Measurements from ENCODE around the gene HHAT.
"Not testable (repeated sequence)": the region's sequence is repeated elsewhere in the genome, so short reads cannot be mapped to it uniquely, and the experiment has no call there.

Gene HHAT

GRCh38 chr1:210397252-210397651 is 68.5 kb downstream of the HHAT start:
- DNase-seq (ENCODE audit: low spot score): no peak

- no peak for DNase-seq (ENCODE audit: low spot score)
These were observed 69.0 kb downstream of the HHAT start for GRCh38 chr1:210397681-210398080.

DNA sequence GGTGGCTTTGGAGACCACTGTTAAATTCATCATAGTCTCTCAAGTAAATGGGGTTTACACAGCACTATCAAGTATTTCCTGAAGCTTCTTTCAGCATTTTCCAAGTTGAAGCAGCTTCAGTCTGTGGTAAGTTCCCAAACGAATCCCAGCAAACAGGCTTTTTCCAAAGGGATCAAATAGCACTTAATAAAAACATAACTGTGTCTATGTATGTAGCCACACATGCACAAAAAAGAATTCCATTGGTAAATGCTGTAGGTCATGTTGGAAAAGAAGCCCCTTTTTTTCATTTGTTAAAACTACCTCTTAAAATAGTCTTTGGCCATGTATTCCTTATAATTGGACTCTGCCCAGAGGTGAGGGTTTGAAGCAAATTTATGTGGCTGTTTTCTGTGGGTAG is 69.8 kb downstream of the HHAT start:
- DNase-seq (ENCODE audit: low spot score): no peak

DNA sequence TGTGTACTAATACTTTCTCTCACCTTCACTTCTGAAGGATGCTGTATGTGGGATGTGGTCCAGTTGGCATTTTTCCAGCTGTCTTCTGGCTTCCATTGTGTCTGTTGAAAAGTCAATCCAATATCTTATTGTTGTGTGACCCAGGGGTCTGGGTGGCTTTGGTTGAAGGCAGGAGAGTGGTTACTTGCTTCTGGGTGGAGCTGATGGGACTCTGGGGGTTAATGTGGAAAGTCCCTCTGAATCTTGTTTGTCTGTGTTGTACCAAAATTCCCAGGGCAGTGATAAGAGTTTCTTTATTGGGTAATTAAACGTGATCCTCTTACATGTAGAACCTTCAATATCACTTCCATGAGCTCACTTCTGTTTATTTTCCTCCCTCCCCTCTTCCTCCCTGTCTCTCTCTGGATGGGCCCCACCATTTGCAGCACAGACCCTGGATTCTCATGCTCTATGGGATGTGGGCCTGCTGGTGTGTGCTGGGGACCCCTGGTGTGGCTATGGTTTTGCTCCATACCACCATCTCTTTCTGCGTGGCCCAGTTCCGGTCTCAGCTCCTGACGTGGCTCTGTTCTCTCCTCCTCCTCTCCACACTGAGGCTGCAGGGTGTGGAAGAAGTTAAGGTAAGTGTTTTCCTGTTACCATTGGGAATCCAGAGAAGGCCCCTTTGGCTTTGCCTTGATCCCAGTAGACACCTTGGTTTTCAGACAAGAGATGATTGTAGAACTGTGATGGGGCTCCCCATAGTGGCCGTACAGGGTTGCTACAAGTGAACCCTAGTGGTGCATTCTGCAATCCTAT is 71.5 kb downstream of the HHAT start:
- DNase-seq (ENCODE audit: low spot score): peak; percentile 58

DNA sequence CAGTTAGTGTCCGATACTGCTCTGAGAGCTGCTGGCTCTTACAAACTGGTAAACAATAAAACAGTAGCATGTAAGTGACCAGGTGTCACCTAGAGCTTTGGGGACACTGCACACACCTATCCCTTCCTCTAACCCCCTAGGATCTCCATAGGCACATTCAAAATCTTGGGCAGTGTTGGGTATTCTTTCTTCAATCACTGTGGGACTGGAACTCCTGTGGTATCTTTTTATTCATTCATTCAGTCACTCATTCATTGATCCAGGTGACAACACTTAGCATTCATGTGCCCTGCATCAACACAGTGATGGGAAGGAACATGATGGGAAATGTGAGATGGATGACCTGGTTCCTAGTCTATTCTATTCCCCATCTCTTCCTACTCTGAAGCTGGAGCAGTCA is 73.9 kb downstream of the HHAT start:
- no peak for DNase-seq (ENCODE audit: low spot score)

DNA sequence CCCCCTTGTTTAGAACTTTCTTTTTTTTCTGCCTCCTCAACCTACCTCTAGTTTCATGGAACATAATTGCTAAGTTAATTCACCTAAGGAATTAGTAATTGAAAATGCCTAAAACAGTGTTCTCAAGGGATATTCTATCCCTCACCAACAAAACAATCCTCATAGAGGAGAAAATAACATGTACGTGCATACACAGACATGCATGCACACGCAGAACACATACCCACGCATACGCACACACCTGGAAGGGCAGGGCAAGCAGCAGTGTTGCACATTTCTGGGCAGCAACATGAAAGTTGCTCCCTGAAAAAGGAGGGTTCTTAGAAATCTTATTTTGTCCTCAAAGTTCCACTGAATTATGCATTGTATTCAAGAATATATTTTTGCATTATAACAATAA is 76.6 kb downstream of the HHAT start:
- DNase-seq (ENCODE audit: low spot score): no peak

- not testable (repeated sequence) for DNase-seq (ENCODE audit: low spot score)
These were observed 77.6 kb downstream of the HHAT start for GRCh38 chr1:210406341-210406740.

DNA sequence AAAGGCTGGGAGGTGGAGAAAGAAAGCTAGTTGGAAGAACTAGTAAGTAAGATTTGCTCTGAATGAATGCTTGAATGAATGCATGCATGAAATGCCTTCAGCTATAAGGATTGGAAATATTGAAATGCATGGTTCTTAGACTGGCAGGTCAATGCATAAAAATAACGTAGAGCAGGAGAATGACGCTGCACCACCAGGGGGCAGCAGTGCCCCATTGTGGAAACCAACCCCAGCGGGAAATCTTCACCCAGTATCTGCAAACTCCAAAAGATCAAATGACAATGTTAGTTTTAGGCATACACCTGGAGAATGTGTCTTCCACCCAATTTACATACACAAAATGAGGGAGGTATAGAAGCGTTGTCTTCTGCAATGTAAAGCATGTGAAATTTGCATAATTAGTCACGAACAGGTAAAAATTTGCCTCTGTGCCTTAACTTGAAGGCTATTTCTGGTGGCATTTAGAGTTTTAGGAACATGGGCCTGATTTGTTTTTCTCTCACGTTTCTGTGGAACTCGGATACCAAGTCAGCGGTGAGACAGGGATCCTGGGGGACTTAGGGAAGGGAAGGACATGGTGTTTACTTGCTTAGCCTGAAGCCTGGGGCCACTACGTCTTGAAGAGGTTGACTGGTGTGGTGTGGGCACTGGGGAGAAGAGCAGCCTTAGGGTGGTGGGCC is 78.6 kb downstream of the HHAT start:
- peak; percentile 64 for DNase-seq (ENCODE audit: low spot score)

GRCh38 chr1:210407887-210408252 is 79.2 kb downstream of the HHAT start:
- DNase-seq (ENCODE audit: low spot score): no peak

GRCh38 chr1:210412240-210412639 is 83.5 kb downstream of the HHAT start:
- DNase-seq (ENCODE audit: low spot score): no peak

- DNase-seq (ENCODE audit: low spot score): no peak
These were observed 85.2 kb downstream of the HHAT start for GRCh38 chr1:210413951-210414350.

- DNase-seq (ENCODE audit: low spot score): no peak
These were observed 87.2 kb downstream of the HHAT start for GRCh38 chr1:210415846-210416448.

GRCh38 chr1:210416681-210417080 is 88.0 kb downstream of the HHAT start:
- no peak for DNase-seq (ENCODE audit: low spot score)

DNA sequence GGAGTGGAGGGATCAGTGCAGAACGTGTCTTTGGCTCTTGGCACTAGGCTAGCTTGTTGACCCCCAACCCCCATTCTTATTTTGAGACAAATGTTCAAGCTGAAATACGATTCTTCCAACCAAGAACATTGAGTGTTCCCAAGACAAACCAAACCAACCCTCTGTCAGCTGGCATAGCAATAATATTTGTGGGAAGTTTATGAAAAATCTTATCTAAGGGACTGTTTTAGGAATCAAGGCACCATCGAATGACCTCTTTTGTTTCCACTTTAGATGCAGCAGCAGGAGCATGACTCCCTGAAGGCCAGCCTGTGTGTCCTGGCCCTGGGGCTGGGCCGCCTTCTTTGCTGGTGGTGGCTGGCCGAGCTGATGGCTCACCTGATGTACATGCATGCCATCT is 89.2 kb downstream of the HHAT start:
- DNase-seq (ENCODE audit: low spot score): no peak

GRCh38 chr1:210418863-210419650 is 90.4 kb downstream of the HHAT start:
- no peak for DNase-seq (ENCODE audit: low spot score)

DNA sequence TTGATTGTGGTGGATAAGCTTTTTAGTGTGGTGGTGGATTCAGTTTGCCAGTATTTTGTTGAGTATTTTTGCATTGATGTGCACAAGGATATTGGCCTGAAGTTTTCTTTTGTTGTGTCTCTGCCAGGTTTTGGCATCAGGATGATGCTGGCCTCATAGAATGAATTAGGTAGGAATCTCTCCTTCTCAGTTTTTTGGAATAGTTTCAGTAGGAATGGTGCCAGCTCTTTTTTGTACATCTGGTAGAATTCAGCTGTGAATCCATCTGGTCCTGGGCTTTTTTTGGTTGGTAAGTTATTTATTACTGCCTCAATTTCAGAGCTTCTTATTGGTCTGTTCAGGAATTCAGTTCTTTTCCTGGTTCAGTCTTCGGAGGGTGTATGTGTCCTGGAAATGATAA is 98.0 kb downstream of the HHAT start:
- not testable (repeated sequence) for DNase-seq (ENCODE audit: low spot score)

- no peak for DNase-seq (ENCODE audit: low spot score)
These were observed 100.0 kb downstream of the HHAT start for GRCh38 chr1:210428696-210429095.

GRCh38 chr1:210434223-210434622 is 105.5 kb downstream of the HHAT start:
- no peak for DNase-seq (ENCODE audit: low spot score)

GRCh38 chr1:210437111-210437510 is 108.4 kb downstream of the HHAT start:
- DNase-seq (ENCODE audit: low spot score): no peak

DNA sequence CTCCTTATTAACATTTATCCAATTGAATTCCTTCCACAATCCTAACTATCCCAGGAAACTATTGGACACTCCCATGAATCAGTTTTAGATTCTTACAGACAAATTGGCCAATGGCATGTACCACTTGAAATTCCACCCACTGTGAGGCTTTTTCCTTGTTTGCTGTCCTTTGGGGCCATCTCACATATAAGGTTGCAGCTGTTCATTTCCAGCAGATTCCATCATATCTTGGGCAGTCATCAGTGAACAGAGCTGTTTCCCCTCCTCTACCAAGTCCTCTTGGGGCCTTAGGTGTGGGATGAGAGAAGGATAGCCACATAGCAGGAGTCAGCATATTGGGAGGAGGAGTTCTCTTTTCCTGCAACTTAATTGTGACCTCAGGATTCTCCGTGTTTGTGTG is 109.1 kb downstream of the HHAT start:
- DNase-seq (ENCODE audit: low spot score): no peak

GRCh38 chr1:210438928-210439841 is 110.5 kb downstream of the HHAT start:
- DNase-seq (ENCODE audit: low spot score): no peak

All from CD4-positive, alpha-beta T cell treated with Interleukin-2 at 100 ng/mL for 4 hours (primary cell).